Activated CD4-positive, alpha-beta T cell treated with anti-CD3 and anti-CD28 coated beads, Interleukin-2, amount 10 ng/mL, durations not matched to agents 7 days and 5 days (primary cell): ENCODE results near the gene EPB41L4A. TPM values are rescaled to one million over a fixed set of nuclear protein-coding genes. Genes with fewer than 3 reads are reported as not detected.

Experiments
- CTCF ChIA-PET: fragments of 350-600 bp; sonication (Branson Sonifier 250); formaldehyde crosslinking; loops from one replicate; lab custom pipeline; 2021; ENCODE audit warnings: antibody characterized with exemption; lab: Charles Lee
- POLR2A ChIA-PET: fragments of 350-600 bp; sonication (Branson Sonifier 250); formaldehyde crosslinking; loops from one replicate; lab custom pipeline; 2021; ENCODE audit warnings: antibody characterized with exemption; lab: Charles Lee
- DNase-seq: peaks from one replicate; pipeline ENCODE4 v3.0.0-alpha.2; 2020
- H3K27ac Mint-ChIP-seq: one replicate; pipeline ENCODE4 v1.8.0; 2021; ENCODE audit warnings: mild to moderate bottlenecking, moderate library complexity, mixed read lengths
- H3K27me3 Mint-ChIP-seq: one replicate; pipeline ENCODE4 v1.8.0; 2021; ENCODE audit warnings: mixed read lengths
- H3K36me3 Mint-ChIP-seq: one replicate; pipeline ENCODE4 v1.8.0; 2021; ENCODE audit warnings: low read depth, mixed read lengths
- H3K4me1 Mint-ChIP-seq: one replicate; pipeline ENCODE4 v1.8.0; 2021; ENCODE audit warnings: mixed read lengths
- H3K4me3 Mint-ChIP-seq: one replicate; pipeline ENCODE4 v1.8.0; 2021; ENCODE audit warnings: mild to moderate bottlenecking, moderate library complexity, mixed read lengths
- H3K9me3 Mint-ChIP-seq: one replicate; pipeline ENCODE4 v1.8.0; 2021; ENCODE audit warnings: mixed read lengths
- total RNA-seq, 2 experiments: library from RNA; stranded (reverse); gene quantifications; one replicate each; pipeline ENCODE4 v1.2.3, GENCODE V29; 2021

The EPB41L4A gene
- total RNA-seq, 2 experiments from 2014 or later, result 0.62 to 1.2 TPM

DNA sequence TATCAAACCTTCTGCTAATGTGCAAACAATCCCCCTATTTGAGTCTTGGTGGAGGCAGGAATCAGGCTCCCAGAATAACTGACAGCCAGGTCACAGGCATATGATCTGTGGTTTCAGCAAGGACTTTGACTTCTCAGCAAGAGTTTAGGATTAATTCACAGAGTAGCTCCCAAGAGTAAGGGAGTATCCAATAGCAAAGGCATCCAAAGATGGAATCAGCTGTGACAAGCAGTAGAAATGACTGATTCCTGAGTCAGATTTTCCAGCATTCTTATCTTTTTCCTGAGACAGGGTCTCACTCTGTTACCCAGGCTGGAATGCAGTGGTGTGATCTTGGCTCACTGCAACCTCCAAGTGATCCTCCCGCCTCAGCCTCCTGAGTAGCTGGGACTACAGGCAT lies 108.3 kb downstream of the EPB41L4A start:
- no peak overlapping the region for H3K27ac Mint-ChIP-seq
- no peaks in the 10 kb centered on the region for H3K9me3 Mint-ChIP-seq
- peaks cover 4% of the 10 kb centered on the region for H3K27me3 Mint-ChIP-seq
- ChIA-PET POLR2A (no interaction called here), CTCF (no interaction called here)
- DNase-seq, result no peak
- no peaks in the 10 kb centered on the region for H3K36me3 Mint-ChIP-seq
- H3K4me1 Mint-ChIP-seq, result no peaks in the 10 kb centered on the region
- no peak overlapping the region for H3K4me3 Mint-ChIP-seq

DNA sequence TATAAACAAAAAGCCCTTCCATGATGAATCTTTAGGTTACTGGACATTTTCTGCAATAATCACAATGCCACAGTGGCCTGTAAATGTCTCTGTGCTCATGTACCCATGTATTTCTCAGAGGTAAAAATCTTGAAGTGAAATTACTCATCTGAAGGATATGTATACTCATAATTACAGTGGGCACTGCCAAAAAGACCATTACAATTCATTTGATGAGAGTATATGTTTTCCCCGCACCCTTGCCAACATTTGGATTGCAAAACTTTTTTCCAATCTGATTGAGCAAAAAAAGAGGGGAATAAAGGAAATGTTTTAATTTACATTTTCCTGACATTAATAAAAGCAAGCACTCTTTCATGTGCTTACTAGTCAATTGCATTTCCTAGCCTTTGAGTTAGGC lies 110.5 kb downstream of the EPB41L4A start:
- no peak overlapping the region for H3K27ac Mint-ChIP-seq
- no peaks in the 10 kb centered on the region for H3K4me1 Mint-ChIP-seq
- no peak for DNase-seq
- ChIA-PET CTCF (no interaction called here), POLR2A (no interaction called here)
- H3K27me3 Mint-ChIP-seq, result peaks cover 10% of the 10 kb centered on the region
- H3K36me3 Mint-ChIP-seq, result no peaks in the 10 kb centered on the region
- no peaks in the 10 kb centered on the region for H3K9me3 Mint-ChIP-seq
- H3K4me3 Mint-ChIP-seq, result no peak overlapping the region

DNA sequence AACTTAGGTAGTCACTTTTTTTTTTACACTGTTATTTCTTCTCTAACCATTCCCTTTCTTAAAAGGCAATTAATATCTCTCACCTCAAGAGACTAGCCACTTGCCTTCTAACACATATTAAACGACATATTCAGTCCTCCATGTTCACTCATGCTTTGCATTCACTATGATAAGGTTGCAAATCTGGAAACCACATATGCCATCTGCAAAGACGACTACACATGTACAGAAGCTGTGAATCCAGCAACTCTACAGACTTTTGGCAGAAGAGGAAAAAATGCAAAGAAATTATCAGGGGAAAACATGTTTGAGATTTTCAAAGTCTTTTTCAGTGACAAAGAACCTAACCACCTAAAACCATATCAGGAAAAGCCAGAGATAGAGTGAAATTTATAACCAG lies 112.1 kb downstream of the EPB41L4A start:
- Mint-ChIP-seq H3K9me3 (no peaks in the 10 kb centered on the region), H3K4me3 (no peak overlapping the region), H3K27ac (no peak overlapping the region), H3K36me3 (no peaks in the 10 kb centered on the region), H3K27me3 (peaks cover 14% of the 10 kb centered on the region), H3K4me1 (no peaks in the 10 kb centered on the region)
- ChIA-PET CTCF (interaction anchor here (0.6 kb wide), 1 partner anchor 905 kb away, joined by 3 read pairs; no protein-coding TSS in a partner anchor), POLR2A (no interaction called here)
- DNase-seq, result no peak

DNA sequence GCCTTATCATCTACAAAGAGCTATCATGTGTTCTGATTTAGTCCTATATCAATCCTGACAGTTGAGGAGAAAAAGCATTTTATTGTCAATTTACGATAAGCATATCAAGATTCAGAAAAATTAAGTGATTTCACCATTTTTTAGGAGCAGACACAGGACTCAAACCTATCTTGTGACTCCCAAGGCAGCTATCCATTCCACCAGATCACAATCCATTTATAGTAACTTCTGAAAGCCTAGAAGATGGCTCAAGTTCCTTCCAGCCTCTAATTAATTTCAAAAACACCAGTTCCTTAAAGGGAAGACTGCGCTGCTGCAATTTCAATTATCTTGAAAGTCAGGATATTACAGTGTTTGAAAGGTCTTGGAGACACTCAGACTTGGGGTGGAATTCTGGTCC lies 114.3 kb downstream of the EPB41L4A start:
- POLR2A ChIA-PET, result no interaction called here
- CTCF ChIA-PET, result no interaction called here
- Mint-ChIP-seq H3K4me1 (no peaks in the 10 kb centered on the region), H3K9me3 (peaks cover 2% of the 10 kb centered on the region), H3K4me3 (no peak overlapping the region), H3K27ac (no peak overlapping the region), H3K27me3 (peaks cover 19% of the 10 kb centered on the region), H3K36me3 (no peaks in the 10 kb centered on the region)
- no peak for DNase-seq

DNA sequence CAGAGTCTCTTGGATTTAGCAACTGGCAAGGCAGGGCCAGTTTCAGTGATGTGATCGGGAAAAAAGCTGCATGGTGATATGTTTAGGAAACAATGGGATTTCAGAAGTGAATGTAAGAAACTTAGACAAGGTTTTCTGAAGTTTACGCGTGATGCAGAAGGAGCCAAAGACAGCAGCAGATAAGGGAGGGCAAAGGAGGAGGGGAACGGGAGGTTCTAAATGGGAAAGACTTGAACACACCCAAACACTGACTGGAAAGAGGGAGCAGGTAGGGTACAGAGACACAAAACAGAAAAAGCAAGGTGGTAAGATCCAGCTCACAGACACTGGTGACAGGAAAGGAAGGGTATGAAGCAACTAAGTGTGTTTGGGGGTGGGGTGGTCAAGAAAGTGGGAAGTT lies 115.4 kb downstream of the EPB41L4A start:
- no peaks in the 10 kb centered on the region for H3K4me1 Mint-ChIP-seq
- CTCF ChIA-PET, result no interaction called here
- POLR2A ChIA-PET, result no interaction called here
- no peaks in the 10 kb centered on the region for H3K36me3 Mint-ChIP-seq
- H3K4me3 Mint-ChIP-seq, result no peak overlapping the region
- H3K27me3 Mint-ChIP-seq, result peaks cover 19% of the 10 kb centered on the region
- no peak overlapping the region for H3K27ac Mint-ChIP-seq
- no peak for DNase-seq
- peaks cover 8% of the 10 kb centered on the region for H3K9me3 Mint-ChIP-seq

DNA sequence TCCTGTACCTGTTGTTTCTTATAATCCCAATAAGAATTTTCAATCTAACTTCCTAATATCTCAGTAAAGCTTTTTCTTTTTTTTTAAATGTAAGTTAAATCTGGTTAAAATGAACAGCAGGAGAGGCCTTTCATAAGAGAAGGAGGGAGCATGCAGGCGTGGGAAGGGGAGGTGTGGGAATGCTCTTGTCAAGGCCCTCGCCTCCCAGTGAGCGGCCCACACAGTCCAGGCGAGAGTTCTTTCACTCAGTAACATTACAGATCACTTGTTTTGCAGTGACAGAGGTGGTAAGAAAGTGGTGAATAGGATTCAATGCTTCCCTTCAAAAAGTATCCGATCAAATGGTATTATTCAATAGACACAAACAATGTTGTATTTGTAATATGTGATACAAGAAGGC lies 125.0 kb downstream of the EPB41L4A start:
- peaks cover 4% of the 10 kb centered on the region for H3K27me3 Mint-ChIP-seq
- H3K4me1 Mint-ChIP-seq, result no peaks in the 10 kb centered on the region
- no peak for DNase-seq
- H3K9me3 Mint-ChIP-seq, result peaks cover 7% of the 10 kb centered on the region
- no peak overlapping the region for H3K4me3 Mint-ChIP-seq
- H3K36me3 Mint-ChIP-seq, result no peaks in the 10 kb centered on the region
- ChIA-PET CTCF (interaction anchor here (1.0 kb wide), 1 partner anchor 74 kb away, joined by 3 read pairs; no protein-coding TSS in a partner anchor), POLR2A (no interaction called here)
- no peak overlapping the region for H3K27ac Mint-ChIP-seq

DNA sequence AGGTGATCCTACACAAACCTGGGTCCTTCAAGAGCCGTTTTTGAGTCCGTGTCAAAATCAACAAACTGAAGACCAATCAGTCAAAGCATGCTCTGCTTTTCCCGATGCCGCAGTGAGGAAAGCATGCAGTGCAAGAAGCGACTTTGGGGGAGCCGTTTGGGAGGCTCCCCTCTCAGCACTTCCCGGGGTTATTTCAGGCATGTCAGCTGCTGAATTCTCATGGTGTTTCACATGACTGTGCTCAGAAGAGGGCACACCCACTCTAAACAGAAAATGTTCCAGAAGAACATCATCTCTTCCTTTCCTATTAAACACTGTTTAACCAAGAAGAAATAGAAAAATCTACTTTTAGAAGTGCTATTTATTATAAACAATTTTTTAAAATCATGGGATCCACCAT lies 125.5 kb downstream of the EPB41L4A start:
- H3K4me1 Mint-ChIP-seq, result no peaks in the 10 kb centered on the region
- H3K9me3 Mint-ChIP-seq, result peaks cover 2% of the 10 kb centered on the region
- H3K4me3 Mint-ChIP-seq, result no peak overlapping the region
- ChIA-PET POLR2A (no interaction called here), CTCF (interaction anchor here (1.0 kb wide), 1 partner anchor 75 kb away, joined by 3 read pairs; no protein-coding TSS in a partner anchor)
- no peaks in the 10 kb centered on the region for H3K36me3 Mint-ChIP-seq
- DNase-seq, result no peak
- H3K27me3 Mint-ChIP-seq, result peaks cover 4% of the 10 kb centered on the region
- no peak overlapping the region for H3K27ac Mint-ChIP-seq

DNA sequence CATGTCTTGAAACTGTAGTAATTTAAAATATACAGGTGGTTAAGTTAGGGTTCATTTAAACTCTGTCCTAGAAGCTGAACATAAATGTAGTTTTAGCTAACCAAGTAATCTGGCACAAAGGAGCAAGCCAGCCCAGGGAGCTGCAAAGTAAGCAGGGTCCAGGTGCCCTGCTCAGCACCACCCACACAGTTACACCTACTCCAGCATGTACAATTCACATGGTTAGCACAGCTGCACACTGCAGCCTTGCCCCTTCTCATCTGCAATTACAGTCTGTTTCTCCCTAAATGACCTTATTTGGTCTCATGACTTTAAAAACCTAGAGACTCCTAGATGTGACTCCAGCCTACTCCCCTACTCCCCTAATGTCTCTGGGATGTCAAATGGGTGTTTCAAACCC lies 128.4 kb downstream of the EPB41L4A start:
- Mint-ChIP-seq H3K27ac (no peak overlapping the region), H3K27me3 (peaks cover 4% of the 10 kb centered on the region), H3K4me1 (no peaks in the 10 kb centered on the region), H3K36me3 (no peaks in the 10 kb centered on the region), H3K9me3 (no peaks in the 10 kb centered on the region), H3K4me3 (no peak overlapping the region)
- POLR2A ChIA-PET, result no interaction called here
- no peak for DNase-seq
- CTCF ChIA-PET, result interaction anchor here (0.6 to 0.8 kb wide), 2 partner anchors 116 to 154 kb away, joined by 3 read pairs; no protein-coding TSS in a partner anchor

DNA sequence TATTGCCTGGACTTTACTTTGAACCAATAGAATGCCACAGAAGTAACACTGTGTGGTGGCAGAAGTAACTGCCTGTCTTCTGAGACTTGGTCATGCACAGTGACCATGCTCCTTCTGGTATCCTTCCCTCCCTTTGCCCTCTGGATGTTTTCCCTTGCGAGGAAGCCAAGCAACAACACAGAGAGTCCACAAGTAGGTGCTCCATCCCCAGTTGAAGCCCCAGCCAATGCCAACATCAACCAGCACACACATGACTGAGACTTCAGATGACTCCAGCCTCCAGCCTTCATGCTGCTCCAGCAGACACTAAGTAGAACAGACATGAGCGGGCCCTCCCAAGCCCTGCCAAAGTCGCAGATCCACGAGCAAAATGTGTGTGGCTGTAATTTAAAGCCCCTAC lies 129.6 kb downstream of the EPB41L4A start:
- no peak overlapping the region for H3K27ac Mint-ChIP-seq
- no peak overlapping the region for H3K4me3 Mint-ChIP-seq
- H3K27me3 Mint-ChIP-seq, result peaks cover 4% of the 10 kb centered on the region
- POLR2A ChIA-PET, result no interaction called here
- H3K4me1 Mint-ChIP-seq, result no peaks in the 10 kb centered on the region
- no peaks in the 10 kb centered on the region for H3K9me3 Mint-ChIP-seq
- H3K36me3 Mint-ChIP-seq, result no peaks in the 10 kb centered on the region
- no peak for DNase-seq
- CTCF ChIA-PET, result no interaction called here

DNA sequence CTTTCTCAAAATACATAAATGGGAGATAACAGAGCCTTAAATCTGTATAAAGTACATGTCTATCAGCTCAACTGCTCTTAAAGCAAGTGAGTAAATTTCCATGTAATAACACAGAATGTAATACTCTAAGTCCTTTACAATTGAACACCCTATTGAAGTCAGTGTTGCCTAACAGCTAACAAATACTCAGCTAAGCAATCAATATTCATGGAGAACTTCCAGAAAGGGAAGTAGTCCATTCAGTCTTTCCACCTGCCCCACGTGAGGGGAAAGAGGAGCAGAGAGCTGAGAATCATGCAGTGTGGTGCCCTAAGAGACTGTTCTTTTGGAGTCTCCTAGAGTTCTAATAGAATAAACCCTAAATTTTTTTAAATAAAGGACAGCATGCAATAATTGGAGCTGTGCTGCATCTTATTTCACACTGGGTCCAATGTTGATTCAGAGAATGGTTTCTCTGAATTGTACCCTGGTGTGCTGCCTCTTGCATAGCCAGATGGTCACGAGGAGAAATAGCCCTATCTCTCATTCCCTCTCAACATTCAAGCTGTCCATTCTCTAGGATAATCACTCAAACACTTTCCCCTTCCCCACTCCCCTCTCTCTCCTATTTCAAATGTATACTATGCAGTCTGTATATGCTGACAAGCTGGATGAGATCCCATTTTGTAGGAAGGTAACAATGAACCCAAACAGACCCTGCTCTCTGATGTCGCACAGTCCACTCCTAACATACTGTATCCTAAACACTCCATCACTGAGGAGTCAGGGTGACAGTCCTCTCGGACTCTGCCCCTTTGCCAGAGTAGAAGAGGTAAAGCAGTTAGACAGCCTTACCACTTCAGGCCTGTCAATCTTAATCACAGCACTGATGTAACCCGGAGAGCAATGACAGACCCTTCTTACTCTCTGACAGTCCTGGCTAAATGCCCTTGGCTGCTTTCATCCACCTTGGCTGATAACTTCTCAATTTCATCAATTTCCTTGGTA lies 134.8 kb downstream of the EPB41L4A start:
- Mint-ChIP-seq H3K27me3 (peaks cover 3% of the 10 kb centered on the region), H3K9me3 (no peaks in the 10 kb centered on the region), H3K4me1 (no peaks in the 10 kb centered on the region), H3K4me3 (no peak overlapping the region), H3K27ac (no peak overlapping the region), H3K36me3 (no peaks in the 10 kb centered on the region)
- ChIA-PET CTCF (no interaction called here), POLR2A (no interaction called here)
- DNase-seq, result no peak

DNA sequence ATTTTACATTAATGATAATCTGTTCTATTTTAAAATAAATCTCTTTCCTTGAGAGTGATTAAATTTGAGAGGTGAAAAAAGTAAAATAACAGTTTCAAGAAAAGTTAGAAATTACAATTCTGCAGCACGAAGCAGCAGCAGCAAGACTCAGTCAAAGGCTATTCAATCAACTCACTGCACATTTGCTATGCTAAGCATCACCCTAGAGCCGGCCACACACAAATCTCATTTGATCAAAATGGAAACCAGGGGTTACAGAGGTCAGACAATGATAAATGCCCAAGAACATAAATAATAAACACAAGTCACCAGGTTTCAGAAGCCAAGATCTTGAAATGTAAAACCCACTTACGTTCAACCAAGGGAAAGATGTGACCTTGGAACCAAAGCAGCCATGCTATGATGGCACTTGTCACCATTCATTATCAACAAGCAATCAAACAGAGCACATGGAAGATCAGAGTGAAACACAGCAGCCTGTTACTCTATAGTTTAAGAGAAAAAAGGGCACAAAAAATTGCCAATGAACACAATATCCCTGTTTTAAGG lies 136.0 kb downstream of the EPB41L4A start:
- no peaks in the 10 kb centered on the region for H3K4me1 Mint-ChIP-seq
- no peak for DNase-seq
- H3K27ac Mint-ChIP-seq, result no peak overlapping the region
- ChIA-PET POLR2A (no interaction called here), CTCF (no interaction called here)
- H3K4me3 Mint-ChIP-seq, result no peak overlapping the region
- peaks cover 3% of the 10 kb centered on the region for H3K27me3 Mint-ChIP-seq
- no peaks in the 10 kb centered on the region for H3K9me3 Mint-ChIP-seq
- no peaks in the 10 kb centered on the region for H3K36me3 Mint-ChIP-seq

DNA sequence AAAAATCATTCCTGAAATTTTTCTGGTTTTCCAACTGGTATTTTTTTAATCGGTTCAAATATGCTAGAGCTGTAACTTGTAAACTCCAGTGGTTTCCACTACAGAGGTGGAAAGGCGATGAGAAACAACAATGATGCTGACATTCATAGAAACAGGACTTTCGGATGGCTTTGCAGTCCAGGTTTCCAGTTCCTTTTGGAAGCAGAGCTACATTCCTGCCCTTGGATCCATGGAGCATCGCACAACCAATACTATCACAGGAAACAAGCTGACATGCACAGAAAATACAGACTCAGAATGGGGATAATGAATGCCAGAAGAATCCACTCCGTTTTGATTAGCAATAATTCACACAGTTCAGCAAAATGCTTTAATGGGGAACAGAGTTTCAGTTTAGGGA lies 140.0 kb downstream of the EPB41L4A start:
- H3K27ac Mint-ChIP-seq, result no peak overlapping the region
- no peak for DNase-seq
- H3K27me3 Mint-ChIP-seq, result peaks cover 3% of the 10 kb centered on the region
- no peaks in the 10 kb centered on the region for H3K9me3 Mint-ChIP-seq
- H3K4me3 Mint-ChIP-seq, result no peak overlapping the region
- H3K4me1 Mint-ChIP-seq, result no peaks in the 10 kb centered on the region
- CTCF ChIA-PET, result interaction anchor here (0.6 to 1.2 kb wide), 3 partner anchors 12 to 335 kb away, joined by 3 to 4 read pairs (median 3); no protein-coding TSS in a partner anchor
- no peaks in the 10 kb centered on the region for H3K36me3 Mint-ChIP-seq
- POLR2A ChIA-PET, result interaction anchor here (0.6 kb wide), 1 partner anchor 557 kb away, joined by 4 read pairs; no protein-coding TSS in a partner anchor

DNA sequence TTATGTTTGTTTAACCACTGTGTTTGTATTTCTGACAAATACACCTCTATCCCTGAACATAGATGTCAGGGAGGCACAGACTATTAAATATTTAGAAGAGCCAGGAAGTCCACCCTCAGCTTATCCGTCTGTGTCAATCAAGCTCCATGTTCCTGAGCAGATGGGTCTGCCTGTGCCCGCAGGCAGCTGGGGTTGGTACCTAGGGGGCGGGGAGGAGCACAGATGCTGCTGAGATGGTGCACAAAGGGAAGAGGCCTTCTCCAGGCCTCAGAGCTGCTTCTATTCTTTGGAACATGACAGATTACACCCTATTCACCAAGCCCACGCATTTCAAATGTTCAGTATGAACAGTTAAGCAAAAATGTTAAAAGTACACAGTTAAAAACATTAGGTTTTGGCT lies 142.1 kb downstream of the EPB41L4A start:
- H3K9me3 Mint-ChIP-seq, result no peaks in the 10 kb centered on the region
- H3K27ac Mint-ChIP-seq, result no peak overlapping the region
- ChIA-PET CTCF (no interaction called here), POLR2A (no interaction called here)
- H3K36me3 Mint-ChIP-seq, result no peaks in the 10 kb centered on the region
- DNase-seq, result no peak
- no peak overlapping the region for H3K4me3 Mint-ChIP-seq
- H3K4me1 Mint-ChIP-seq, result no peaks in the 10 kb centered on the region
- H3K27me3 Mint-ChIP-seq, result no peaks in the 10 kb centered on the region
